Thoracic aorta (tissue), 2 donors: ENCODE measurements around the gene CASQ1. TPM values are rescaled to one million over a fixed set of nuclear protein-coding genes. Genes with fewer than 3 reads are reported as not detected.

ENCODE experiments used
- ATAC-seq: fragments of 150-250 bp; one replicate; pipeline ENCODE4 v1.8.0; 2017; ENCODE audit warnings: low read depth; ENCODE audit not compliant: insufficient number of reproducible peaks, low FRiP score
- DNase-seq: peaks from one replicate; pipeline ENCODE4 v3.0.0-alpha.2; 2020; ENCODE audit warnings: low spot score
- H3K27ac ChIP-seq, 2 donors: fragments of 200-600 bp; sonication (generic); 1 replicate in 1 of 2; 2 replicates in 1 of 2; pipeline ENCODE4 v1.5.1; 2016; ENCODE audit warnings: mild to moderate bottlenecking in 2 of 2, moderate library complexity in 2 of 2
- H3K27me3 ChIP-seq: fragments of 200-600 bp; sonication (generic); replicated peaks from 2 replicates; pipeline ENCODE4 v1.6.0; 2016; ENCODE audit warnings: mild to moderate bottlenecking; ENCODE audit not compliant: insufficient read depth
- H3K36me3 ChIP-seq: fragments of 200-600 bp; sonication (generic); one replicate; pipeline ENCODE4 v1.5.1; 2016
- H3K4me1 ChIP-seq, 2 donors: fragments of 200-600 bp; sonication (generic); 1 replicate in 1 of 2; 2 replicates in 1 of 2; pipeline versions ENCODE4 v1.5.1 to v1.6.0; 2016; ENCODE audit warnings: low read depth in 2 of 2, mild to moderate bottlenecking in 1 of 2; ENCODE audit not compliant: control insufficient read depth in 1 of 2
- H3K4me3 ChIP-seq: fragments of 200-600 bp; sonication (generic); 2 replicates; pipeline ENCODE4 v1.5.1; 2016; ENCODE audit warnings: mild to moderate bottlenecking
- H3K9me3 ChIP-seq: fragments of 200-600 bp; sonication (generic); 2 replicates; pipeline ENCODE4 v1.5.1; 2016
- CTCF ChIP-seq: fragments of 200-600 bp; sonication (generic); IDR thresholded peaks from one replicate; pipeline ENCODE4 v1.5.1; 2019; ENCODE audit warnings: antibody characterized with exemption
- total RNA-seq, 2 donors: library from RNA; depleted of rRNA; stranded (reverse); fragments of >200 nt; gene quantifications; one replicate each; pipeline versions ENCODE4 v1.1.0 to v1.2.3, GENCODE V29; 2016

CASQ1 gene
- total RNA-seq, 2 donors from 2014 or later = 6.0 to 10.7 TPM

DNA sequence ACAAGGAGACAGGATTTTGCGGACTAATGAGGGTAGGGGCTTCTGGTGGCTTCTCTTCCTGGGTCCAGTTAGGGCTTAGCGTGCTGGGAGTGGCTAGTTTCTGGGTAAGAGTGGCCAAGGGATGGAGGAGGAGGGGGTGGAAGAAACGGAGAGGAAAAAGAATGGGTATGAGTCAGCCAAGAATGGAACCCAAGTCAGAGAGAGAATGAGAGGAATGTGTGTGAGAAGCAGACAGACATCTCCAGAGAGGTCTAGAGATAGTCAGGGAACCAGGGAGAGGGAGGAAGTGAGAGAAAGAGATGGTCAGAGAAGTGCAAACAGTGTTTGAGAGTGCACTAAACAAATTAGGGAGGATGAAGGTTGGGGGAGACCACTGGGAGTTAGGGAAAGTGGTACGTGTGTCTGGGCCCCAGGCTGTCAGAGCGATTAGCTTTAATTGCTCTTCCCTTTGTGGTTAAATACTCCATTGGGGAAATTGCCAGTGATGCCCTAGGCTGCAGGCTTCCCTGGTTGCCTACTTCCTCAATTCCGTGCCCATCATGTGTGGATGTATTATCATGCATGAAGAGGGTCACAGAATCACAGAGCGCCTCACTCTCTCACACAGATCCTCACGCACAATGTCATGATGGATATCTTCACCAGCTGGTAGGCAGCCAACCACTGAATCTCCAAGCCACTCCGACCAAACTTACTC lies 16.2 kb downstream of the CASQ1 start:
- Histone ChIP-seq H3K27ac (peak overlapping the region; percentile 90 to 95), H3K27me3 (no peaks in the 10 kb centered on the region), H3K4me3 (peak overlapping the region; percentile 94), H3K4me1 (peaks cover 40 to 66% of the 10 kb centered on the region in 2 donors), H3K9me3 (no peaks in the 10 kb centered on the region), H3K36me3 (peaks cover 3% of the 10 kb centered on the region)
- ATAC-seq = peak; percentile 22
- TF ChIP-seq CTCF = no peak
- DNase-seq = no peak

GRCh38 chr1:160207118-160207650 lies 16.8 kb downstream of the CASQ1 start:
- Histone ChIP-seq H3K27me3 (no peaks in the 10 kb centered on the region), H3K36me3 (peaks cover 8% of the 10 kb centered on the region), H3K4me3 (peak overlapping the region; percentile 94), H3K27ac (peak overlapping the region; percentile 90 to 95), H3K4me1 (peaks cover 40 to 68% of the 10 kb centered on the region in 2 donors), H3K9me3 (no peaks in the 10 kb centered on the region)
- DNase-seq = no peak
- no peak for ATAC-seq
- no peak for TF ChIP-seq CTCF

- ATAC-seq = no peak
- Histone ChIP-seq H3K4me1 (peaks cover 40 to 68% of the 10 kb centered on the region in 2 donors), H3K27me3 (no peaks in the 10 kb centered on the region), H3K4me3 (peak overlapping the region; percentile 3), H3K9me3 (no peaks in the 10 kb centered on the region), H3K27ac (peak overlapping the region; percentile 54 to 95), H3K36me3 (peaks cover 15% of the 10 kb centered on the region)
- TF ChIP-seq CTCF = no peak
- DNase-seq = no peak
Measured at GRCh38 chr1:160207771-160208556, 17.6 kb downstream of the CASQ1 start.

GRCh38 chr1:160208557-160209320 lies 18.4 kb downstream of the CASQ1 start:
- Histone ChIP-seq H3K36me3 (peaks cover 23% of the 10 kb centered on the region), H3K4me3 (peak overlapping the region; percentile 3), H3K27ac (peak overlapping the region; percentile 54 to 95), H3K27me3 (no peaks in the 10 kb centered on the region), H3K9me3 (no peaks in the 10 kb centered on the region), H3K4me1 (peaks cover 40 to 68% of the 10 kb centered on the region in 2 donors)
- DNase-seq = no peak
- ATAC-seq = no peak
- no peak for TF ChIP-seq CTCF
